ENCODE data around the gene CLK3. TPM values are rescaled to one million over a fixed set of nuclear protein-coding genes. Genes with fewer than 3 reads are reported as not detected.

CLK3 gene
- total RNA-seq, 1 experiment from 2014 or later = 56.2 TPM

DNA sequence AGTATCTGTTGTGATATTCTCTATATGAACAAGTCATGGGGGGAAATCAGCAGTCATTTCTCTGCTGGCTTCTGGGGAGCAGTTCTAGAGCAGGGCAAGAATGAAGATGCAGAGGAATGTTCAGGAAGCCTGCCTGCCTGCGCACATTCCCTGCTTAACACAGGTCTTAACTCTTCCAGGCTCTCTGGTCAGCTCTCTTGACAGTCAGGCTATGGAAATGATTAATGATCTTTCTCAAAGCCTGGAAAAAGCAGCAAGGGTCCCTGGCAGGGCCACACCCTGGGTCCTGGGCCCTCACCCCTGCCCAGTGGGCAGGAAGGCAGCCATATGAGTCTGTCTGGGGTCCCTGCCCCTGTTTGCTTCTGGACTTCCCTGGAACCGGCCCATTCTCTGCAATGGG, 31.4 kb upstream of the CLK3 start:
- no peak for DNase-seq
- no peak overlapping the region for H3K27ac ChIP-seq (ENCODE audit: low read length)
- H3K27me3 ChIP-seq (ENCODE audit: low read length) = no peaks in the 10 kb centered on the region
- POLR2A ChIA-PET (ENCODE audit: unreplicated experiment) = no interaction called here
- no peaks in the 10 kb centered on the region for H4K20me1 ChIP-seq (ENCODE audit: low read length)
- H3K9ac ChIP-seq (ENCODE audit: low read length) = no peak overlapping the region
- H3K4me3 ChIP-seq (ENCODE audit: low read length) = no peak overlapping the region
- H3K4me2 ChIP-seq (ENCODE audit: low read length) = no peak overlapping the region
- H3K36me3 ChIP-seq (ENCODE audit: low read depth, low read length) = peaks cover 12% of the 10 kb centered on the region; the same call in 1 of the 2 replicates
- CTCF ChIA-PET = no interaction called here
- no peak overlapping the region for H2AFZ ChIP-seq (ENCODE audit: low read length)
- no peaks in the 10 kb centered on the region for H3K79me2 ChIP-seq (ENCODE audit: low read length)
- no peaks in the 10 kb centered on the region for H3K4me1 ChIP-seq (ENCODE audit: insufficient read depth, low read length)
- intact Hi-C loops (cut with micrococcal nuclease) = no loop called here
- no TSS peak for BruUV-seq (replicated peaks)
- ATAC-seq = no peak
- no peaks in the 10 kb centered on the region for H3K9me3 ChIP-seq (ENCODE audit: low read length)
- H3K9me2 ChIP-seq (replicated peaks; ENCODE audit: low read length) = no peaks in the 10 kb centered on the region
- TF ChIP-seq, protein P1, sequence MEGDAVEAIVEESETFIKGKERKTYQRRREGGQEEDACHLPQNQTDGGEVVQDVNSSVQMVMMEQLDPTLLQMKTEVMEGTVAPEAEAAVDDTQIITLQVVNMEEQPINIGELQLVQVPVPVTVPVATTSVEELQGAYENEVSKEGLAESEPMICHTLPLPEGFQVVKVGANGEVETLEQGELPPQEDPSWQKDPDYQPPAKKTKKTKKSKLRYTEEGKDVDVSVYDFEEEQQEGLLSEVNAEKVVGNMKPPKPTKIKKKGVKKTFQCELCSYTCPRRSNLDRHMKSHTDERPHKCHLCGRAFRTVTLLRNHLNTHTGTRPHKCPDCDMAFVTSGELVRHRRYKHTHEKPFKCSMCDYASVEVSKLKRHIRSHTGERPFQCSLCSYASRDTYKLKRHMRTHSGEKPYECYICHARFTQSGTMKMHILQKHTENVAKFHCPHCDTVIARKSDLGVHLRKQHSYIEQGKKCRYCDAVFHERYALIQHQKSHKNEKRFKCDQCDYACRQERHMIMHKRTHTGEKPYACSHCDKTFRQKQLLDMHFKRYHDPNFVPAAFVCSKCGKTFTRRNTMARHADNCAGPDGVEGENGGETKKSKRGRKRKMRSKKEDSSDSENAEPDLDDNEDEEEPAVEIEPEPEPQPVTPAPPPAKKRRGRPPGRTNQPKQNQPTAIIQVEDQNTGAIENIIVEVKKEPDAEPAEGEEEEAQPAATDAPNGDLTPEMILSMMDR (conservative IDR thresholded peaks at IDR 0.05; ENCODE audit: low read depth, low read length) = no peak
- no peak for TF ChIP-seq EZH2phosphoT487 (IDR thresholded peaks at IDR 0.05; ENCODE audit: borderline replicate concordance, low read length)
- no peak for TF ChIP-seq EZH2 (IDR thresholded peaks at IDR 0.05; ENCODE audit: low read length, unreplicated experiment)
- no peaks in the 10 kb centered on the region for H3F3A ChIP-seq (ENCODE audit: low read length, unreplicated experiment)

DNA sequence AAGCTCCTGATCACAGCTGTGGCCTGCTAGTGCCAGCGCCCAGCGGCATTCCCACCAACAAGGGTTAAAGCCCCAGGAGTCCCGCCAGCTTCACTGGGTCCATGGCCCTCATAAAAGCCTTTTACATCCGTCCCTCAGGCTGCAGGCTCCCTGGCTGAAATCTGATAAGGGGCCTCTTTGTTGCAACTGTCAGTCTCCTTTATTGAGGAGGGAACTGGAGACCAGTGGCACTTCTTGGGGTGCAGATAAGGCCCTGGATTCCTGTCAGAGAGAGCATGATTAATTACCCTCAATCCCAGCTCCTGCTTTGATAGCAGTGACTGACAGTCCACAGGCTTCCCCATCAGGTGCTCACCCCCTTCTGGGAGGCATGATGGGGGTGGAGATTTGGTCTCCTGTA, 30.9 kb upstream of the CLK3 start:
- H3F3A ChIP-seq (ENCODE audit: low read length, unreplicated experiment) = no peaks in the 10 kb centered on the region
- H3K9me2 ChIP-seq (replicated peaks; ENCODE audit: low read length) = no peaks in the 10 kb centered on the region
- ChIA-PET POLR2A (ENCODE audit: unreplicated experiment) (no interaction called here), CTCF (no interaction called here)
- ATAC-seq (no peak), DNase-seq (no peak)
- H3K27me3 ChIP-seq (ENCODE audit: low read length) = no peaks in the 10 kb centered on the region
- no peak overlapping the region for H3K4me2 ChIP-seq (ENCODE audit: low read length)
- no peaks in the 10 kb centered on the region for H3K79me2 ChIP-seq (ENCODE audit: low read length)
- intact Hi-C loops (cut with micrococcal nuclease) = no loop called here
- peaks cover 13% of the 10 kb centered on the region; the same call in 1 of the 2 replicates for H3K36me3 ChIP-seq (ENCODE audit: low read depth, low read length)
- H4K20me1 ChIP-seq (ENCODE audit: low read length) = no peaks in the 10 kb centered on the region
- no TSS peak for BruUV-seq (replicated peaks)
- H3K27ac ChIP-seq (ENCODE audit: low read length) = no peak overlapping the region
- H3K4me1 ChIP-seq (ENCODE audit: insufficient read depth, low read length) = no peaks in the 10 kb centered on the region
- no peak overlapping the region for H2AFZ ChIP-seq (ENCODE audit: low read length)
- TF ChIP-seq EZH2phosphoT487 (IDR thresholded peaks at IDR 0.05; ENCODE audit: borderline replicate concordance, low read length) = no peak
- TF ChIP-seq, protein P1 (conservative IDR thresholded peaks at IDR 0.05; ENCODE audit: low read depth, low read length) = no peak
- TF ChIP-seq EZH2 (IDR thresholded peaks at IDR 0.05; ENCODE audit: low read length, unreplicated experiment) = no peak
- no peaks in the 10 kb centered on the region for H3K9me3 ChIP-seq (ENCODE audit: low read length)
- no peak overlapping the region for H3K9ac ChIP-seq (ENCODE audit: low read length)
- no peak overlapping the region for H3K4me3 ChIP-seq (ENCODE audit: low read length)

DNA sequence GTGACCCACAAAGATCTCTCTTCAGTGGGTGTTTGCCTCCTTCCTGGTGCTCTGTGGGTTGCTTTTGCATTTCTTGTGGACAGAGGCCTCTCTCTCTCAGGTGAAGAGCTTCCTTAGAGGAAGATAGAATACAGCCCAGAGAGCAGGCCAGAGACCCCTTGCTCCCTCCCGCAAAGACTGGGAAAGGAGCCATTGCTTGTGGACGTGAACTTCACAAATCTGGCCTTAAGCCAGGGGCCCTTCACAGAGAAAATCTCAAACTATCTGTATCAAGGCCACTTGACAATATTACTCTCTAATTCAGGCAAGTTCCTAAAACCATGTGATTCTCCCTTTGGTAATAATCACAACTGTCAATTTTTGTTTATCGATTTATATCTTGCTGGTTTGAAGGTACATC, 30.4 kb upstream of the CLK3 start:
- Histone ChIP-seq H2AFZ (ENCODE audit: low read length) (no peak overlapping the region), H3K4me3 (ENCODE audit: low read length) (no peak overlapping the region), H3K9me2 (replicated peaks; ENCODE audit: low read length) (no peaks in the 10 kb centered on the region), H3K27me3 (ENCODE audit: low read length) (no peaks in the 10 kb centered on the region), H3K9me3 (ENCODE audit: low read length) (no peaks in the 10 kb centered on the region), H3K27ac (ENCODE audit: low read length) (no peak overlapping the region), H3K4me2 (ENCODE audit: low read length) (no peak overlapping the region), H3K36me3 (ENCODE audit: low read depth, low read length) (peaks cover 14% of the 10 kb centered on the region; the same call in 1 of the 2 replicates), H3K9ac (ENCODE audit: low read length) (no peak overlapping the region), H4K20me1 (ENCODE audit: low read length) (no peaks in the 10 kb centered on the region), H3F3A (ENCODE audit: low read length, unreplicated experiment) (no peaks in the 10 kb centered on the region), H3K4me1 (ENCODE audit: insufficient read depth, low read length) (no peaks in the 10 kb centered on the region), H3K79me2 (ENCODE audit: low read length) (no peaks in the 10 kb centered on the region)
- DNase-seq (no peak), ATAC-seq (no peak)
- TF ChIP-seq EZH2phosphoT487 (IDR thresholded peaks at IDR 0.05; ENCODE audit: borderline replicate concordance, low read length) (no peak), EZH2 (IDR thresholded peaks at IDR 0.05; ENCODE audit: low read length, unreplicated experiment) (no peak)
- TF ChIP-seq, protein P1 (conservative IDR thresholded peaks at IDR 0.05; ENCODE audit: low read depth, low read length) = no peak
- intact Hi-C loops (cut with micrococcal nuclease) = no loop called here
- no TSS peak for BruUV-seq (replicated peaks)
- POLR2A ChIA-PET (ENCODE audit: unreplicated experiment) = no interaction called here
- CTCF ChIA-PET = no interaction called here
